ENCODE data around the gene TIGD3. TPM values are rescaled to one million over a fixed set of nuclear protein-coding genes. Genes with fewer than 3 reads are reported as not detected.

The TIGD3 gene
- total RNA-seq, 1 donor from 2014 or later, result not detected

DNA sequence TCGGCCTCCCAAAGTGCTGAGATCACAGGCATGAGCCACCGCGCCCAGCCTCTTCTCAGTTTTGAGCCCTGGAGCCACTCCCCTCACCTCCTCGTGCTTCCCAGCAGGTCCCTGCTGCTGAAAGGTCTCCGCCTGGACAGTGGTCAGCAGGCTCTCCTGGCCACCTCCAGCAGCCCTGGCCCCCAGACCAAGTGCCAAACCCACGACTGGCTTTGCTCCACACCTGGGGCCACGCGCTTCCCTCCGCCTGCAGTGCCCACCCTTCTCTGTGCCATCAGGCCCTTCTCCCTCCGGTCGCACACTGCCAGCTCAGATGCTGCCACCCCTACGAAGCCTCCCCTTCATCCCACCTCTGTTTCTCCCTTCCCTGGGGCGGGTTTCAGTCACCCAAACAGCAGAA is 44.7 kb downstream of the TIGD3 start:
- TF ChIP-seq, protein P1, sequence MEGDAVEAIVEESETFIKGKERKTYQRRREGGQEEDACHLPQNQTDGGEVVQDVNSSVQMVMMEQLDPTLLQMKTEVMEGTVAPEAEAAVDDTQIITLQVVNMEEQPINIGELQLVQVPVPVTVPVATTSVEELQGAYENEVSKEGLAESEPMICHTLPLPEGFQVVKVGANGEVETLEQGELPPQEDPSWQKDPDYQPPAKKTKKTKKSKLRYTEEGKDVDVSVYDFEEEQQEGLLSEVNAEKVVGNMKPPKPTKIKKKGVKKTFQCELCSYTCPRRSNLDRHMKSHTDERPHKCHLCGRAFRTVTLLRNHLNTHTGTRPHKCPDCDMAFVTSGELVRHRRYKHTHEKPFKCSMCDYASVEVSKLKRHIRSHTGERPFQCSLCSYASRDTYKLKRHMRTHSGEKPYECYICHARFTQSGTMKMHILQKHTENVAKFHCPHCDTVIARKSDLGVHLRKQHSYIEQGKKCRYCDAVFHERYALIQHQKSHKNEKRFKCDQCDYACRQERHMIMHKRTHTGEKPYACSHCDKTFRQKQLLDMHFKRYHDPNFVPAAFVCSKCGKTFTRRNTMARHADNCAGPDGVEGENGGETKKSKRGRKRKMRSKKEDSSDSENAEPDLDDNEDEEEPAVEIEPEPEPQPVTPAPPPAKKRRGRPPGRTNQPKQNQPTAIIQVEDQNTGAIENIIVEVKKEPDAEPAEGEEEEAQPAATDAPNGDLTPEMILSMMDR (IDR thresholded peaks at IDR 0.05), result no peak
- Histone ChIP-seq H3K27me3 (no peaks in the 10 kb centered on the region), H3K9me3 (no peaks in the 10 kb centered on the region), H3K36me3 (peaks cover 64 to 69% of the 10 kb centered on the region in 2 donors), H3K4me1 (no peaks in the 10 kb centered on the region), H3K27ac (no peak overlapping the region), H3K4me3 (no peak overlapping the region)
- intact Hi-C loops (cut with DNase I), result no loop called here
- DNase-seq (ENCODE audit: low spot score in 2 of 2), result no peak

DNA sequence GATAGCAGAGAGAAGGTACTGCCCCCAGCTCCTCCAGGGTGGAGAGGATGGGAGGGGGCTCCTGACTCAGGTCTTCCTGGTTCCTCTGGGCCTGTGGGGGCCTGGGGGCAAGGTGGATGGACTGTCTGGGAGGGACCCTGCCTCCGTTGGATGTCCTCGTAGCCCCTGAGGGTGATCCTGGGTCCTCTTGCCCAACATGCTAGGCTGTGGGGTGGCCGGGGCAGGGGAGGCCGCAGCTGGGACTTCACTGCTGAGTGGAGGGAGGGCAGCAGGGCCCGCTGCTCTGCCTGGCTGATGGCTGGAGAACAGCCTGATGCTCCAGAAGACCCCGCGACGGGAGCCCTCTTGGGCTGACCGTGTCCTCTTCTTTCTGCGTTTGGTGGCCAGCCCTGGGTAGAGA is 45.3 kb downstream of the TIGD3 start:
- intact Hi-C loops (cut with DNase I), result no loop called here
- peaks cover 64 to 67% of the 10 kb centered on the region in 2 donors for H3K36me3 ChIP-seq

DNA sequence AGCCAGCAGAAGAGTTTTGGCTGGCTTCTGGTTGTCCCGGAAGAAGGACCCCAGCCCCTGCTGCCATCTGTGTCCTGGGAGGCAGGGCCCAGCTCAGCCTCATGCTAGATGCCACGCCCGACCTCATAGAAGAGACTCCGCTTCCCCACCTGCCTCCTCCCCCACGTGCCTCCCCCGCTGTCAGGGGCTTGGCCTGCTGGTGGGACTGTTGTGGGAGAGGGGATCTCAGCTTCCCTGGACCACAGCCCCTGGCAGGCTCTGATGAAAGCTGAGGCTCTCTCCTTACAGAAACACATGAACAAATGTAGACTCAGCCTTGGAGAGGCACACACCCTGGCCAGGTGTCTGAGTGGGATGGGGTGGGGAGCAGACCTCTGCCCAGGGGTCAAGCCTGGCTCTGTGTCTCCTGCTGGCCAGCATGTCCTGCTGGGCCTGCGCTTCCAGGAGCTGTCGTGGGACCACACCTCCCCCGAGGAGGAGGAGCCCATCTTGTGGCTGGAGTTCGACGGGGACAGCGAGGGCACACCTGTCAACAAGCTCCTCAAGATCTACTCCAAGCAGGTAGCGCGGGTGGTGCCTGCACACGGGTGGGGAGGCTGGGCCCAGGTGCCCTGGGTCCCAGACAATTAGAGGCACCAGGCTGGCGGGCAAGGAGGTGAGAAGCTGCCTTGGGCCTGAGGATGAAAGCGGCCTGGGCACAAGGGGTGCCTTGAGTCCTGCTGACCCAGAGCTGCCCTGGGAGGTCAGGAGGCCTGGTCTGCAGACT is 45.9 kb downstream of the TIGD3 start:
- intact Hi-C loops (cut with DNase I), result no loop called here
- Histone ChIP-seq H3K4me3 (no peak overlapping the region), H3K27me3 (no peaks in the 10 kb centered on the region), H3K27ac (no peak overlapping the region), H3K9me3 (no peaks in the 10 kb centered on the region), H3K36me3 (peaks cover 65 to 67% of the 10 kb centered on the region in 2 donors), H3K4me1 (no peaks in the 10 kb centered on the region)
- no peak for DNase-seq (ENCODE audit: low spot score in 2 of 2)
- TF ChIP-seq, protein P1 (IDR thresholded peaks at IDR 0.05), result no peak

More for the DNA sequence above, 45.3 kb downstream of the TIGD3 start:
- Histone ChIP-seq H3K4me1 (no peaks in the 10 kb centered on the region), H3K4me3 (no peak overlapping the region), H3K27ac (no peak overlapping the region), H3K9me3 (no peaks in the 10 kb centered on the region), H3K27me3 (no peaks in the 10 kb centered on the region)
- TF ChIP-seq, protein P1 (IDR thresholded peaks at IDR 0.05), result no peak
- no peak for DNase-seq (ENCODE audit: low spot score in 2 of 2)

DNA sequence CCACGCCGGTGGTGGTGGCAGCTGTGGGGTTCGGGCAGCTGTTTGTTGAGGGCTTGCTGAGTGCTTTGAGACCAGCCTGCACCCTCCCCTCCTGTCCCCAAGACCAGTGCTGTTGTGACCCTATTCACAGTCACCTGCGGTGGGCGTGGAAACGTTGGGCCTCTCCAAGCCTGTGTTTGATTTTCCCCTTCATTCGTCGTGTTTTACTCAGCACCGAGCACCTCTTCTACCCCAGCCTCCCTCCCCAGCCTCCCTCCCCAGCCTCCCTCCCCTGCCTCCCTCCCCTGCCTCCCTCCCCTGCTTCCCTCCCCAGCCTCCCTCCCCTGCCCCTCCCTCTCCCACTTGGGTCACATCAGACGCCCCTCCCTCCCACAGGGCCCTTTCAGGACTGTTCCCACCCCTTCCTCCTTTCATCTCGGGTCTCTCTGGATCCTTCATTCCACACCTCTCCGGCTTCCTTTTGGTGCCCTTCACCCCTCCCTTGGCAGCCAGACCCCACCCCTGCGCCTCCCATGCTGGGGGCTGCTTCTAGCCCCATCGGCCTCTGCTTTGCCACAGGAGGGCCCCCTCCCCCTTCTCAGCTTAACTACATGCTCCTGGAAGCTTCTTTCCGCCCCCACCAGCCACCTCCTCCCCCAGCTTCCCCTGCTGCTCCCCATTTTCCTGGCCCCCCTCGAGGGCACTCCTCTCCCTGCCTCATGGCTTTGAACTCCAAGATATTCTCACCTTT is 46.7 kb downstream of the TIGD3 start:
- Histone ChIP-seq H3K36me3 (peaks cover 66 to 69% of the 10 kb centered on the region in 2 donors), H3K27ac (no peak overlapping the region), H3K4me1 (no peaks in the 10 kb centered on the region), H3K27me3 (no peaks in the 10 kb centered on the region), H3K4me3 (no peak overlapping the region), H3K9me3 (no peaks in the 10 kb centered on the region)
- intact Hi-C loops (cut with DNase I), result no loop called here
- DNase-seq (ENCODE audit: low spot score in 2 of 2), result no peak
- TF ChIP-seq, protein P1 (IDR thresholded peaks at IDR 0.05), result no peak

DNA sequence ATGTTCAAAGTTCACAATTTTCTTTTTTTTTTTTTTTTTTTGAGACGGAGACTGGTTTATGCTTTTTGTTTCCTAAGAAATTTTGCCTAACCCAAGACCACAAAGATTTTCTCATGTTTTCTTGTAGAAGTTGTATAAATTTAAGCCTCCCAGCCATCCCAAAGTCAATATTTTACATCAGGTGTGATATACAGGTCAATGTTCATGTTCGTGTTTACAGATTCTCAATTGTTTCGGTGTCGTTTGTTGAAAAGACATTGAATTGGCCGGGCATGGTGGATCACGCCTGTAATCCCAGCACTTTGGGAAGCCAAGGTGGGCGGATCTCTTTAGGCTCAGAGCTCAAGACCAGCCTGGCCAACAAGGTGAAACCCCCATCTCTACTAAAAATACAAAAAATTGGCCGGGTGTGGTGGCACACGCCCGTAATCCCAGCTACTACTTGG is 47.3 kb downstream of the TIGD3 start:
- Histone ChIP-seq H3K4me1 (no peaks in the 10 kb centered on the region), H3K36me3 (peaks cover 65 to 69% of the 10 kb centered on the region in 2 donors), H3K9me3 (no peaks in the 10 kb centered on the region), H3K27ac (no peak overlapping the region), H3K27me3 (no peaks in the 10 kb centered on the region), H3K4me3 (no peak overlapping the region)
- TF ChIP-seq, protein P1 (IDR thresholded peaks at IDR 0.05), result no peak
- intact Hi-C loops (cut with DNase I), result no loop called here
- DNase-seq (ENCODE audit: low spot score in 2 of 2), result no peak

All from ascending aorta (tissue), 2 donors.